Measurements from ENCODE around the gene PTPRT.

- TF ChIP-seq CTCF (IDR thresholded peaks at IDR 0.05; ENCODE audit: low read depth, low read length, missing input control) = no peak
- TF ChIP-seq TAF1 (conservative IDR thresholded peaks at IDR 0.05) = no peak
- TF ChIP-seq GABPA (IDR thresholded peaks at IDR 0.05 in 1 of 2, conservative IDR thresholded peaks at IDR 0.05 in 1 of 2) = no peak
- TF ChIP-seq RAD21 (IDR thresholded peaks at IDR 0.05) = no peak
- TF ChIP-seq ATF3 (IDR thresholded peaks at IDR 0.05) = no peak
- no peak for TF ChIP-seq YY1 (IDR thresholded peaks at IDR 0.05)
- no peak for TF ChIP-seq HNF4G (IDR thresholded peaks at IDR 0.05)
Measured at GRCh38 chr20:42313704-42314103, 876.0 kb downstream of the PTPRT start.

Measured in liver (tissue), 3 donors.